Esophagus muscularis mucosa (tissue), 4 donors: ENCODE data around the gene KIF22. TPM values are rescaled to one million over a fixed set of nuclear protein-coding genes. Genes with fewer than 3 reads are reported as not detected.
"Not testable (repeated sequence)": the region's sequence is repeated elsewhere in the genome, so short reads cannot be mapped to it uniquely, and the experiment has no call there.

Experiments
- DNase-seq: peaks from one replicate; pipeline ENCODE4 v3.0.0-alpha.2; 2017; ENCODE audit errors: extremely low spot score
- H3K27ac ChIP-seq, 4 donors: fragments of 200-600 bp; sonication (generic); replicated peaks in 1 of 4; 1 replicate in 3 of 4; 2 replicates in 1 of 4; pipeline ENCODE4 v1.5.1; 2016 to 2019; ENCODE audit warnings: mild to moderate bottlenecking in 1 of 4
- H3K27me3 ChIP-seq, 4 donors: fragments of 200-600 bp; sonication (generic); one replicate each; pipeline versions ENCODE4 v1.5.1 to v1.6.0; 2016 to 2019
- H3K36me3 ChIP-seq, 4 donors: fragments of 200-600 bp; sonication (generic); one replicate each; pipeline ENCODE4 v1.5.1; 2016 to 2019
- H3K4me1 ChIP-seq, 4 donors: fragments of 200-600 bp; sonication (generic); one replicate each; pipeline ENCODE4 v1.5.1; 2016 to 2019
- H3K4me3 ChIP-seq, 4 donors: fragments of 200-600 bp; sonication (generic); 1 replicate in 2 of 4; 2 replicates in 2 of 4; pipeline ENCODE4 v1.5.1; 2016 to 2019; ENCODE audit warnings: mild to moderate bottlenecking in 4 of 4, moderate library complexity in 1 of 4
- H3K9me3 ChIP-seq, 4 donors: fragments of 200-600 bp; sonication (generic); 1 replicate in 3 of 4; 2 replicates in 1 of 4; pipeline ENCODE4 v1.5.1; 2016 to 2019
- EP300 ChIP-seq: sonication (generic); formaldehyde crosslinking; IDR thresholded peaks from one replicate; pipeline ENCODE4 v1.6.1; 2017; ENCODE audit warnings: antibody characterized with exemption
- POLR2A ChIP-seq: fragments of 450-650 bp; IDR thresholded peaks from one replicate; pipeline ENCODE4 v1.6.1; 2017; ENCODE audit warnings: antibody characterized with exemption, moderate library complexity, mild to moderate bottlenecking, low read depth
- POLR2AphosphoS5 ChIP-seq, 2 donors: sonication (generic); formaldehyde crosslinking; IDR thresholded peaks; one replicate each; pipeline ENCODE4 v1.6.1; 2017; ENCODE audit warnings: antibody characterized with exemption in 2 of 2
- WGBS: methylation state at CpG from one replicate; pipeline ENCODE4 v1.1.5; 2018; 5-methylcytosine and 5-hydroxymethylcytosine counted together
- intact Hi-C: fragments of 100-400 bp; cut with DNase I; formaldehyde crosslinking; loops from one replicate; pipeline ENCODE4 v1.15.1; 2023
- total RNA-seq, 4 donors: library from RNA; depleted of rRNA; stranded (reverse); fragments of >200 nt; gene quantifications; one replicate each; pipeline versions ENCODE4 v1.1.0 to v1.2.1, GENCODE V29; 2016
- TF ChIP-seq, protein P1 (sequence below), 3 experiments: fragments of 200-600 bp in 2 of 3; fragments of 450-650 bp in 1 of 3; sonication (generic) in 2 of 3; IDR thresholded peaks; one replicate each; pipeline ENCODE4 v1.5.1; 2017 to 2019; ENCODE audit warnings: antibody characterized with exemption in 3 of 3, mild to moderate bottlenecking in 2 of 3, moderate library complexity in 1 of 3

KIF22 gene
- total RNA-seq, 4 donors from 2014 or later, result 10.8 to 12.3 (median 11.8) TPM

GRCh38 chr16:29753516-29753915 is 37.0 kb upstream of the KIF22 start:
- intact Hi-C loops, result no loop called here
- 83% methylated on average over 1 of the region's 1 CpG for WGBS
- TF ChIP-seq, protein P1, sequence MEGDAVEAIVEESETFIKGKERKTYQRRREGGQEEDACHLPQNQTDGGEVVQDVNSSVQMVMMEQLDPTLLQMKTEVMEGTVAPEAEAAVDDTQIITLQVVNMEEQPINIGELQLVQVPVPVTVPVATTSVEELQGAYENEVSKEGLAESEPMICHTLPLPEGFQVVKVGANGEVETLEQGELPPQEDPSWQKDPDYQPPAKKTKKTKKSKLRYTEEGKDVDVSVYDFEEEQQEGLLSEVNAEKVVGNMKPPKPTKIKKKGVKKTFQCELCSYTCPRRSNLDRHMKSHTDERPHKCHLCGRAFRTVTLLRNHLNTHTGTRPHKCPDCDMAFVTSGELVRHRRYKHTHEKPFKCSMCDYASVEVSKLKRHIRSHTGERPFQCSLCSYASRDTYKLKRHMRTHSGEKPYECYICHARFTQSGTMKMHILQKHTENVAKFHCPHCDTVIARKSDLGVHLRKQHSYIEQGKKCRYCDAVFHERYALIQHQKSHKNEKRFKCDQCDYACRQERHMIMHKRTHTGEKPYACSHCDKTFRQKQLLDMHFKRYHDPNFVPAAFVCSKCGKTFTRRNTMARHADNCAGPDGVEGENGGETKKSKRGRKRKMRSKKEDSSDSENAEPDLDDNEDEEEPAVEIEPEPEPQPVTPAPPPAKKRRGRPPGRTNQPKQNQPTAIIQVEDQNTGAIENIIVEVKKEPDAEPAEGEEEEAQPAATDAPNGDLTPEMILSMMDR (IDR thresholded peaks at IDR 0.05), result no peak
- no peak for TF ChIP-seq POLR2AphosphoS5 (IDR thresholded peaks at IDR 0.05)
- no peak for TF ChIP-seq EP300
- no peak for TF ChIP-seq POLR2A

GRCh38 chr16:29756654-29757053 is 33.9 kb upstream of the KIF22 start:
- intact Hi-C loops, result no loop called here
- WGBS, result 89% methylated on average over 1 of the region's 1 CpG
- Histone ChIP-seq H3K4me3 (no peak overlapping the region), H3K36me3 (no peaks in the 10 kb centered on the region), H3K9me3 (no peaks in the 10 kb centered on the region), H3K4me1 (no peaks in the 10 kb centered on the region), H3K27me3 (no peaks in the 10 kb centered on the region), H3K27ac (no peak overlapping the region)
- DNase-seq, result no peak
- no peak for TF ChIP-seq POLR2A
- no peak for TF ChIP-seq EP300
- TF ChIP-seq, protein P1 (IDR thresholded peaks at IDR 0.05), result no peak
- TF ChIP-seq POLR2AphosphoS5 (IDR thresholded peaks at IDR 0.05), result no peak

More at GRCh38 chr16:29753516-29753915, 37.0 kb upstream of the KIF22 start:
- H3K36me3 ChIP-seq, result no peaks in the 10 kb centered on the region
- no peaks in the 10 kb centered on the region for H3K27me3 ChIP-seq
- no peaks in the 10 kb centered on the region for H3K4me1 ChIP-seq
- no peak overlapping the region for H3K4me3 ChIP-seq
- no peak for DNase-seq
- H3K27ac ChIP-seq, result no peak overlapping the region
- H3K9me3 ChIP-seq, result no peaks in the 10 kb centered on the region

GRCh38 chr16:29757086-29757485 is 33.5 kb upstream of the KIF22 start:
- DNase-seq, H3K9me3 ChIP-seq, H3K4me1 ChIP-seq, intact Hi-C loops, H3K4me3 ChIP-seq, H3K27me3 ChIP-seq, H3K27ac ChIP-seq, H3K36me3 ChIP-seq: not testable (repeated sequence)
- WGBS, result 86% methylated on average over 8 of the region's 8 CpGs

DNA sequence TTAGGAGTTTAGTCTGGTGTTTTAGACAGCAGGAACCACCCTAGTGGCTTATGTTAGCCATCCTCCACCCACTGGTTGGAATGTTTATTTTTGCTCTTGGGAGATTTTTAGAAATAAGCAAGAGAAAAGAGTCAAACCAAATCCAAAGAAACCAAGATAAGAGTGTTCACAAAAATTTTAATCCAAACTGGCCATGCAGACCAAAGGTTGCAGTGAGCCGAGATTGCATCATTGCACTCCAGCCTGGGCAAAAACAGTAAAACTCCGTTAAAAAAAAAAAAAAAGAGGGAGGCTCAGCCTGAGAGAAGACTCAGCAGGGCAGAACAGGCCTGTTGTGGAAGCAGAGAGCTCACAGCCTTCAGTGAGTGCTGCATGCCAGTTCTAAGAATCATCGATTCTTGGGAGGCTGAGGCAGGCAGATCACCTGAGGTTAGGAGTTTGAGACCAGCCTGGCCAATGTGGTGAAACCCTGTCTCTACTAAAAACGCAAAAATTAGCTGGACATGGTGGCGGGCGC is 32.5 kb upstream of the KIF22 start:
- TF ChIP-seq POLR2A (no peak), POLR2AphosphoS5 (IDR thresholded peaks at IDR 0.05) (no peak), EP300 (no peak)
- TF ChIP-seq, protein P1 (IDR thresholded peaks at IDR 0.05), result no peak
- no peak overlapping the region for H3K4me3 ChIP-seq
- intact Hi-C loops, result no loop called here
- 79% methylated on average over 6 of the region's 6 CpGs for WGBS
- H3K4me1 ChIP-seq, result no peaks in the 10 kb centered on the region
- no peak overlapping the region for H3K27ac ChIP-seq
- no peaks in the 10 kb centered on the region for H3K27me3 ChIP-seq
- no peaks in the 10 kb centered on the region for H3K9me3 ChIP-seq
- H3K36me3 ChIP-seq, result no peaks in the 10 kb centered on the region
- no peak for DNase-seq

- DNase-seq, result no peak
- Histone ChIP-seq H3K4me3 (no peak overlapping the region), H3K27me3 (peaks cover 0 to 3% (median 0%) of the 10 kb centered on the region in 4 donors), H3K9me3 (no peaks in the 10 kb centered on the region), H3K4me1 (no peaks in the 10 kb centered on the region), H3K27ac (no peak overlapping the region), H3K36me3 (no peaks in the 10 kb centered on the region)
- TF ChIP-seq POLR2A (no peak), POLR2AphosphoS5 (IDR thresholded peaks at IDR 0.05) (no peak), EP300 (no peak)
- TF ChIP-seq, protein P1 (IDR thresholded peaks at IDR 0.05), result no peak
- WGBS, result 82% methylated on average over 9 of the region's 9 CpGs
- intact Hi-C loops, result no loop called here
These were observed 29.8 kb upstream of the KIF22 start for GRCh38 chr16:29760567-29761279.

DNA sequence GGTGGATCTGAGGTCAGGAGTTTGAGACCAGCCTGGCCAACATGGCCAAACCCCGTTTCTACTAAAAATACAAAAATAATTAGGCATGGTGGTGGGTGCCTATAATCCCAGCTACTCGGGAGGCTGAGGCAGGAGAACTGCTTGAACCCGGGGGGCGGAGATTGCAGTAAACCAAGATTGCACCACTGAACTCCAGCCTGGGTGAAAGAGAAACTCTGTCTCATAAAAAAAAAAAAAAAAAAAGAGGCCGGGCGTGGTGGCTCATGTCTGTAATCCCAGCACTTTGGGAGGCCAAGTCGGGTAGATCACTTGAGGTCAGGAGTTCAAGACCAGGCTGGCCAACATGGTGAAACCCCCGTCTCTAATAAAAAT is 29.3 kb upstream of the KIF22 start:
- H3K27me3 ChIP-seq, H3K4me1 ChIP-seq, DNase-seq, H3K27ac ChIP-seq, H3K36me3 ChIP-seq, intact Hi-C loops, H3K4me3 ChIP-seq, H3K9me3 ChIP-seq: not testable (repeated sequence)
- WGBS, result 83% methylated on average over 8 of the region's 8 CpGs
